Mucosa of descending colon (tissue), 3 donors: ENCODE data around the gene MPPED2. TPM values are rescaled to one million over a fixed set of nuclear protein-coding genes. Genes with fewer than 3 reads are reported as not detected.

Experiments
- ATAC-seq: fragments of 200-7000 bp; cut with Tn5 transposase; one replicate; pipeline ENCODE4 v1.9.1; 2020; ENCODE audit warnings: mild to moderate bottlenecking, moderate library complexity
- DNase-seq, 3 donors: peaks; one replicate each; pipeline ENCODE4 v3.0.0-alpha.2; 2020
- H3K36me3 ChIP-seq: fragments of 200-600 bp; one replicate; pipeline ENCODE4 v1.8.0; 2021; ENCODE audit warnings: low read depth, mild to moderate bottlenecking
- H3K4me1 ChIP-seq: fragments of 200-600 bp; one replicate; pipeline ENCODE4 v1.8.0; 2021; ENCODE audit warnings: low read depth, mild to moderate bottlenecking
- H3K4me3 ChIP-seq: fragments of 200-600 bp; one replicate; pipeline ENCODE4 v1.8.0; 2021; ENCODE audit warnings: mild to moderate bottlenecking
- H3K9me3 ChIP-seq: fragments of 200-600 bp; one replicate; pipeline ENCODE4 v1.8.0; 2021; ENCODE audit warnings: mild to moderate bottlenecking
- CTCF ChIP-seq: fragments of 200-600 bp; IDR thresholded peaks from one replicate; pipeline ENCODE4 v1.8.0; 2022; ENCODE audit warnings: antibody characterized with exemption, mild to moderate bottlenecking
- intact Hi-C, 2 donors: fragments of 100-400 bp; cut with DNase I in 1 of 2; cut with micrococcal nuclease in 1 of 2; formaldehyde crosslinking; loops; one replicate each; pipeline versions ENCODE4 v1.11.0 to v1.11.1; 2022; cut with DNase I, micrococcal nuclease
- total RNA-seq, 3 donors: library from RNA; stranded (reverse); fragmentation: NEBNext Ultra II Directional in 2 of 3; extraction: Animal tissue kit (Norgen Biotek cat#: 25700) in 2 of 3; gene quantifications; one replicate each; pipeline versions ENCODE4 v1.2.1 to v1.2.4, GENCODE V29; 2021 to 2023
- donor health status: DM: no; HTN: no; CAD: no; lungs with moderate emphysema.
- donor health status: DM: no; HTN: no; CAD: no.
- donor health status: DM: no; HTN: yes; CAD: no.

MPPED2 gene
- total RNA-seq, 3 donors from 2014 or later = 0.64 to 10.1 (median 1.6) TPM

- H3K36me3 ChIP-seq = no peaks in the 10 kb centered on the region
- TF ChIP-seq CTCF = no peak
- intact Hi-C loops = no loop called here
- H3K4me3 ChIP-seq = no peak overlapping the region
- H3K9me3 ChIP-seq = no peaks in the 10 kb centered on the region
- no peak for ATAC-seq
- DNase-seq = no peak
- H3K4me1 ChIP-seq = no peaks in the 10 kb centered on the region
Measured at GRCh38 chr11:30610628-30611027, 24.5 kb upstream of the MPPED2 start.

GRCh38 chr11:30608534-30608933 lies 22.4 kb upstream of the MPPED2 start:
- Histone ChIP-seq H3K4me1 (no peaks in the 10 kb centered on the region), H3K4me3 (no peak overlapping the region), H3K9me3 (no peaks in the 10 kb centered on the region), H3K36me3 (no peaks in the 10 kb centered on the region)
- ATAC-seq (no peak), DNase-seq (no peak)
- TF ChIP-seq CTCF = no peak
- intact Hi-C loops = no loop called here

- intact Hi-C loops = no loop called here
- H3K9me3 ChIP-seq = no peaks in the 10 kb centered on the region
- H3K4me1 ChIP-seq = no peaks in the 10 kb centered on the region
- no peak overlapping the region for H3K4me3 ChIP-seq
- no peak for TF ChIP-seq CTCF
- no peaks in the 10 kb centered on the region for H3K36me3 ChIP-seq
- DNase-seq (no peak), ATAC-seq (no peak)
Measured at GRCh38 chr11:30605036-30605605, 19.0 kb upstream of the MPPED2 start.

GRCh38 chr11:30603357-30603756 lies 17.2 kb upstream of the MPPED2 start:
- DNase-seq (no peak), ATAC-seq (no peak)
- no peaks in the 10 kb centered on the region for H3K36me3 ChIP-seq
- no peaks in the 10 kb centered on the region for H3K4me1 ChIP-seq
- H3K9me3 ChIP-seq = no peaks in the 10 kb centered on the region
- TF ChIP-seq CTCF = no peak
- no peak overlapping the region for H3K4me3 ChIP-seq
- intact Hi-C loops = no loop called here

- no peak overlapping the region for H3K4me3 ChIP-seq
- H3K4me1 ChIP-seq = no peaks in the 10 kb centered on the region
- intact Hi-C loops = no loop called here
- H3K36me3 ChIP-seq = no peaks in the 10 kb centered on the region
- ATAC-seq (no peak), DNase-seq (no peak)
- H3K9me3 ChIP-seq = no peaks in the 10 kb centered on the region
- no peak for TF ChIP-seq CTCF
Measured at GRCh38 chr11:30596832-30597231, 10.7 kb upstream of the MPPED2 start.

- Histone ChIP-seq H3K4me3 (no peak overlapping the region), H3K4me1 (no peaks in the 10 kb centered on the region), H3K36me3 (no peaks in the 10 kb centered on the region), H3K9me3 (no peaks in the 10 kb centered on the region)
- ATAC-seq (no peak), DNase-seq (no peak)
- TF ChIP-seq CTCF = no peak
- intact Hi-C loops = no loop called here
Measured at GRCh38 chr11:30595934-30596333, 9.8 kb upstream of the MPPED2 start.
